Neural progenitor cell (in vitro differentiated cells): ENCODE data around the gene MED25. TPM values are rescaled to one million over a fixed set of nuclear protein-coding genes. Genes with fewer than 3 reads are reported as not detected.
A peak's percentile ranks its signal among the peaks of the same experiment; 100 is the strongest.

Source experiments
- DNase-seq: peaks from one replicate; pipeline ENCODE4 v3.0.0-alpha.2; 2016; ENCODE audit warnings: low spot score
- H2AFZ ChIP-seq: fragments of 200-600 bp; sonication (generic); replicated peaks from 2 replicates; pipeline ENCODE4 v1.6.1; 2016; ENCODE audit warnings: antibody characterized with exemption
- H3F3A ChIP-seq: fragments of 200-600 bp; sonication (generic); 2 replicates; pipeline ENCODE4 v1.6.1; 2016; ENCODE audit warnings: antibody characterized with exemption, low read depth
- H3K27ac ChIP-seq: fragments of 200-600 bp; sonication (generic); 2 replicates; pipeline ENCODE4 v1.5.1; 2016; ENCODE audit warnings: mild to moderate bottlenecking
- H3K27me3 ChIP-seq: fragments of 200-600 bp; sonication (generic); 2 replicates; pipeline ENCODE4 v1.6.1; 2016; ENCODE audit warnings: mild to moderate bottlenecking, moderate library complexity
- H3K36me3 ChIP-seq: fragments of 200-600 bp; sonication (generic); 2 replicates; pipeline ENCODE4 v1.5.1; 2016
- H3K4me1 ChIP-seq: fragments of 200-600 bp; sonication (generic); 2 replicates; pipeline ENCODE4 v1.6.1; 2016; ENCODE audit warnings: mixed run types
- H3K4me2 ChIP-seq: fragments of 200-600 bp; sonication (generic); 2 replicates; pipeline ENCODE4 v1.6.1; 2016
- H3K4me3 ChIP-seq: fragments of 200-600 bp; sonication (generic); 2 replicates; pipeline ENCODE4 v1.5.1; 2016
- H3K79me2 ChIP-seq: fragments of 200-600 bp; sonication (generic); 2 replicates; pipeline ENCODE4 v1.6.1; 2016; ENCODE audit warnings: low read depth
- H3K9ac ChIP-seq: fragments of 200-600 bp; sonication (generic); 2 replicates; pipeline ENCODE4 v1.6.1; 2016
- H3K9me3 ChIP-seq: fragments of 200-600 bp; sonication (generic); 2 replicates; pipeline ENCODE4 v1.5.1; 2016; ENCODE audit warnings: low read depth
- H4K20me1 ChIP-seq: fragments of 200-600 bp; sonication (generic); 2 replicates; pipeline ENCODE4 v1.6.1; 2016; ENCODE audit warnings: low read depth
- H3K27ac Mint-ChIP-seq: 3 replicates; pipeline ENCODE4 v1.8.0; 2021; ENCODE audit warnings: mixed read lengths
- H3K27me3 Mint-ChIP-seq: 2 replicates; pipeline ENCODE4 v1.8.0; 2022; ENCODE audit warnings: low read depth, mild to moderate bottlenecking, inconsistent platforms, moderate library complexity, mixed read lengths; ENCODE audit not compliant: insufficient read depth
- H3K36me3 Mint-ChIP-seq: 3 replicates; pipeline ENCODE4 v1.8.0; 2021; ENCODE audit warnings: mixed read lengths
- H3K4me1 Mint-ChIP-seq: 3 replicates; pipeline ENCODE4 v1.8.0; 2021; ENCODE audit warnings: mixed read lengths
- H3K4me3 Mint-ChIP-seq: 3 replicates; pipeline ENCODE4 v1.8.0; 2021; ENCODE audit warnings: mild to moderate bottlenecking, moderate library complexity, mixed read lengths
- H3K9me3 Mint-ChIP-seq: 3 replicates; pipeline ENCODE4 v1.8.0; 2020; ENCODE audit warnings: mixed read lengths
- EZH2 ChIP-seq: fragments of 200-600 bp; sonication (generic); IDR thresholded peaks from 2 replicates; pipeline ENCODE4 v1.6.1; 2017; ENCODE audit warnings: antibody characterized with exemption, mild to moderate bottlenecking, moderate library complexity
- EZH2phosphoT487 ChIP-seq: fragments of 200-600 bp; sonication (generic); IDR thresholded peaks from 2 replicates; pipeline ENCODE4 v1.6.1; 2017; ENCODE audit warnings: antibody characterized with exemption
- total RNA-seq: library from RNA; depleted of rRNA; stranded (reverse); fragments of >200 nt; gene quantifications from 2 replicates; pipeline ENCODE4 v1.2.3, GENCODE V29; 2015; ENCODE audit warnings: low replicate concordance
- TF ChIP-seq, protein P1 (sequence below): fragments of 200-600 bp; sonication (generic); IDR thresholded peaks from 2 replicates; pipeline ENCODE4 v1.5.1; 2017; ENCODE audit warnings: antibody characterized with exemption, mild to moderate bottlenecking

MED25 gene
- total RNA-seq, 1 donor from 2014 or later = 44.9 TPM

DNA sequence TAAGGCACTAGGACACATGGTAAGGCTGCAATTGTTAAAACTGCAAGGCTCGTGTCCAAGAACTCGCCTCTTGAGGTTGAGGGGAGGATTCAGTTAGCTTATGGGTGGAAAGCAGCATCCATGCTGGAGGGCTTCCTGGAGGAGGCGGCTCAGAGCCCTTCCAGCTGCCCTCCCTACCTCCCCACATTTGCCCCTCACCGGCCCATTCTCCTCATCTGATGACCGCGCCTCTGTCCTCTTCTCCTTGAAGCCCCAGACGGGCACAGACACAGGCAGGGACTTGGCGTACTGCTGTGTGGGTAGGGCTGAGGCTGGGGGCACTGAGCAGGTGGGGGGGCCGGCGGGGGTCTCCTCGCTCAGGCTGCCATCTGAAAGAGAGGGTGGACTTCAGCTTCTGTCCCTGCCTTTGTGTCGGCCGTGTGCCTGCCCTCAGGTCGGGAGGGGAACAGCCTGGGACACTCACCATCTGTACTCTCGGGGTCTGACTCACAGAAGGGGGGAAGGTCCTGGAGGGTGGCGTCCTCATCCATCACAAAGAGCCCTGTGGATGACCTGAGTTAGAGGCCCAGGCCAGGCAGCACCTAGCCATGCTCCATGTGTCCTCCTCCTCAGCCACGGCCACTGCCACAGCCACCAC lies 53.4 kb downstream of the MED25 start:
- no peak overlapping the region for H3K4me3 ChIP-seq
- Mint-ChIP-seq H3K27me3 (peaks cover 9% of the 10 kb centered on the region), H3K27ac (no peak overlapping the region), H3K4me3 (peak overlapping the region; percentile 67), H3K9me3 (no peaks in the 10 kb centered on the region), H3K36me3 (peaks cover 2% of the 10 kb centered on the region), H3K4me1 (peaks cover 32% of the 10 kb centered on the region)
- H3K9me3 ChIP-seq = no peaks in the 10 kb centered on the region
- H3K27ac ChIP-seq = no peak overlapping the region
- peaks cover 41% of the 10 kb centered on the region for H3F3A ChIP-seq
- no peak overlapping the region for H2AFZ ChIP-seq
- no peaks in the 10 kb centered on the region for H3K36me3 ChIP-seq
- DNase-seq = no peak
- no peak overlapping the region for H3K9ac ChIP-seq
- TF ChIP-seq, protein P1, sequence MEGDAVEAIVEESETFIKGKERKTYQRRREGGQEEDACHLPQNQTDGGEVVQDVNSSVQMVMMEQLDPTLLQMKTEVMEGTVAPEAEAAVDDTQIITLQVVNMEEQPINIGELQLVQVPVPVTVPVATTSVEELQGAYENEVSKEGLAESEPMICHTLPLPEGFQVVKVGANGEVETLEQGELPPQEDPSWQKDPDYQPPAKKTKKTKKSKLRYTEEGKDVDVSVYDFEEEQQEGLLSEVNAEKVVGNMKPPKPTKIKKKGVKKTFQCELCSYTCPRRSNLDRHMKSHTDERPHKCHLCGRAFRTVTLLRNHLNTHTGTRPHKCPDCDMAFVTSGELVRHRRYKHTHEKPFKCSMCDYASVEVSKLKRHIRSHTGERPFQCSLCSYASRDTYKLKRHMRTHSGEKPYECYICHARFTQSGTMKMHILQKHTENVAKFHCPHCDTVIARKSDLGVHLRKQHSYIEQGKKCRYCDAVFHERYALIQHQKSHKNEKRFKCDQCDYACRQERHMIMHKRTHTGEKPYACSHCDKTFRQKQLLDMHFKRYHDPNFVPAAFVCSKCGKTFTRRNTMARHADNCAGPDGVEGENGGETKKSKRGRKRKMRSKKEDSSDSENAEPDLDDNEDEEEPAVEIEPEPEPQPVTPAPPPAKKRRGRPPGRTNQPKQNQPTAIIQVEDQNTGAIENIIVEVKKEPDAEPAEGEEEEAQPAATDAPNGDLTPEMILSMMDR = no peak
- no peak for TF ChIP-seq EZH2
- TF ChIP-seq EZH2phosphoT487 = no peak
- no peaks in the 10 kb centered on the region for H4K20me1 ChIP-seq
- H3K4me2 ChIP-seq = no peak overlapping the region
- H3K79me2 ChIP-seq = peaks cover 26% of the 10 kb centered on the region
- H3K27me3 ChIP-seq = no peaks in the 10 kb centered on the region
- peaks cover 17% of the 10 kb centered on the region for H3K4me1 ChIP-seq

DNA sequence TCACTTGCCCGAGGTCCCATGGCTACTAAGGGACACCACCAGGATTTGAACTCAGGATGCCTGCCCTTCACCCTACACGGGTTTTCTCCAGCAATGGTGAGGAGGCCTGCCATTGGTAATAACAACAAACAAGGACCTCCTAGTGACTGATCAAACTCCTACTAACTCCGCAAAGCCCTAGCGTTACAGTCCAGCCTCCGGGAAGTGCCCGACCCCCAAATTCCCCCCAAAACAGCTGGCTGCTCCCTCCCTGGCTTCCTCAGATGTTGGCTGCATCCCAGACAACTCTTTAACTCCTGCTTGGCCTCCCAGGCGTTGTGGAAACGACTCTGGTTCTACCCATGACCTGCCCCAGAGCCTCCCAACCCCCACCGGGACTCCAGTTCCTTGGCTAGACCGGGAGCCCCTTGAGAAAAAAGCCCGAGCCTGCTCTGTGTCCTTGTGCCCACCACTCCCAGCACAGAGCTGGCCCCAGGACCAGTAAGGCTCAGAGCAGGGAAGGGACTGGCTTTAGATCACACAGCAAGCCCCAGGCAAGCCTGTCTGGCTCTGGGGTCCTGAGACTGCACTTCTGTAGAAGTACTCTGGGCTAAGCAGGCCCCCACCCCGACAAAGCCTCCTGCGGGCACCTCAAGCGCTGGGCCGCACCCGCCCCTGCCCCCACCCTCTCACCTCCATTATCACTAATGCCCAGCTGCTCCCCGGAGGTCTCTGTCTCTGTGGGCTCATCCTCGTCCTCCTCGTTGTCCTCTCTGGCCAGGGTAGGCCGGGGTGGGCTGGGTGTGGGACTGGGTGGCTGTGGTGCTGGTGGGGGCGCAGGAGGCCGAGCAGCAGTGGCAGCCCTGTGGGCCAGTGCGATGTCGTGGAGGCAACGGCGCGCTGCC lies 54.4 kb downstream of the MED25 start:
- no peak overlapping the region for H3K9ac ChIP-seq
- peaks cover 25% of the 10 kb centered on the region for H3K4me1 Mint-ChIP-seq
- DNase-seq = no peak
- peaks cover 17% of the 10 kb centered on the region for H3K4me1 ChIP-seq
- no peaks in the 10 kb centered on the region for H3K9me3 ChIP-seq
- no peaks in the 10 kb centered on the region for H3K9me3 Mint-ChIP-seq
- peaks cover 32% of the 10 kb centered on the region for H3F3A ChIP-seq
- peak overlapping the region; percentile 59 for H3K27ac Mint-ChIP-seq
- no peak overlapping the region for H2AFZ ChIP-seq
- TF ChIP-seq EZH2phosphoT487 = no peak
- TF ChIP-seq, protein P1 = no peak
- TF ChIP-seq EZH2 = no peak
- H3K27me3 Mint-ChIP-seq = peaks cover 6% of the 10 kb centered on the region
- peaks cover 23% of the 10 kb centered on the region for H3K79me2 ChIP-seq
- no peak overlapping the region for H3K27ac ChIP-seq
- H3K27me3 ChIP-seq = no peaks in the 10 kb centered on the region
- no peaks in the 10 kb centered on the region for H4K20me1 ChIP-seq
- H3K36me3 Mint-ChIP-seq = peaks cover 2% of the 10 kb centered on the region
- peak overlapping the region; percentile 67 for H3K4me3 Mint-ChIP-seq
- no peak overlapping the region for H3K4me2 ChIP-seq
- no peak overlapping the region for H3K4me3 ChIP-seq
- no peaks in the 10 kb centered on the region for H3K36me3 ChIP-seq

DNA sequence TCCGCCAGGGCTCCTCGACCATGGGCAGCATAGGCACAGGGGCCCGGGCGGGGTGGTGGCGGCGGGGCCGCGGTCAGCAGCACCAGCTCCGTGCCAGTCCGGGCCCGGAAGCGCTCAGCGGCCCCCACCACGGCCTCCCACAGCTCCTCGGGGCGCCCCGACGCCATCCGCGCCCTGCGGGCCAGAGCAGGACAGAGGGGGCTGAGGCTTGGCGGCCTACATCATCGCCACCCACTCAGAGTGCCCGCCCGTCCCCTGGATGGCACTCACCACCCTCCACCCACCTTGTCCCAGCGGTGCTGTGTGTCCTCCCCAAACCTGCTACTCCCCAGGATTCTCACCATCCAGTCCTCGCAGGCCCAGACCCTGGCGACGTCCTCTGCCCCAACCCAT lies 55.0 kb downstream of the MED25 start:
- Histone ChIP-seq H2AFZ (no peak overlapping the region), H3K4me2 (no peak overlapping the region), H3K27me3 (no peaks in the 10 kb centered on the region), H3K9ac (no peak overlapping the region), H3K4me1 (peaks cover 17% of the 10 kb centered on the region), H3K4me3 (no peak overlapping the region), H3K27ac (no peak overlapping the region), H3F3A (peaks cover 28% of the 10 kb centered on the region), H4K20me1 (no peaks in the 10 kb centered on the region), H3K79me2 (peaks cover 23% of the 10 kb centered on the region), H3K36me3 (no peaks in the 10 kb centered on the region), H3K9me3 (no peaks in the 10 kb centered on the region)
- peak overlapping the region; percentile 48 for H3K4me3 Mint-ChIP-seq
- no peaks in the 10 kb centered on the region for H3K36me3 Mint-ChIP-seq
- H3K4me1 Mint-ChIP-seq = peaks cover 25% of the 10 kb centered on the region
- H3K27me3 Mint-ChIP-seq = no peaks in the 10 kb centered on the region
- TF ChIP-seq, protein P1 = no peak
- TF ChIP-seq EZH2 (no peak), EZH2phosphoT487 (no peak)
- H3K9me3 Mint-ChIP-seq = no peaks in the 10 kb centered on the region
- DNase-seq = no peak
- no peak overlapping the region for H3K27ac Mint-ChIP-seq
